Esophagus muscularis mucosa (tissue), 4 donors: ENCODE measurements around the gene LAD1. TPM values are rescaled to one million over a fixed set of nuclear protein-coding genes. Genes with fewer than 3 reads are reported as not detected.
A peak's percentile ranks its signal among the peaks of the same experiment; 100 is the strongest.

ENCODE experiments used
- DNase-seq: peaks from one replicate; pipeline ENCODE4 v3.0.0-alpha.2; 2017; ENCODE audit errors: extremely low spot score
- H3K27ac ChIP-seq, 4 donors: fragments of 200-600 bp; sonication (generic); replicated peaks in 1 of 4; 1 replicate in 3 of 4; 2 replicates in 1 of 4; pipeline ENCODE4 v1.5.1; 2016 to 2019; ENCODE audit warnings: mild to moderate bottlenecking in 1 of 4
- H3K27me3 ChIP-seq, 4 donors: fragments of 200-600 bp; sonication (generic); one replicate each; pipeline versions ENCODE4 v1.5.1 to v1.6.0; 2016 to 2019
- H3K36me3 ChIP-seq, 4 donors: fragments of 200-600 bp; sonication (generic); one replicate each; pipeline ENCODE4 v1.5.1; 2016 to 2019
- H3K4me1 ChIP-seq, 4 donors: fragments of 200-600 bp; sonication (generic); one replicate each; pipeline ENCODE4 v1.5.1; 2016 to 2019
- H3K4me3 ChIP-seq, 4 donors: fragments of 200-600 bp; sonication (generic); 1 replicate in 2 of 4; 2 replicates in 2 of 4; pipeline ENCODE4 v1.5.1; 2016 to 2019; ENCODE audit warnings: mild to moderate bottlenecking in 4 of 4, moderate library complexity in 1 of 4
- H3K9me3 ChIP-seq, 4 donors: fragments of 200-600 bp; sonication (generic); 1 replicate in 3 of 4; 2 replicates in 1 of 4; pipeline ENCODE4 v1.5.1; 2016 to 2019
- CTCF ChIP-seq, 3 experiments: fragments of 200-600 bp in 2 of 3; fragments of 450-650 bp in 1 of 3; sonication (generic) in 2 of 3; IDR thresholded peaks; one replicate each; pipeline ENCODE4 v1.5.1; 2017 to 2019; ENCODE audit warnings: antibody characterized with exemption in 3 of 3, mild to moderate bottlenecking in 2 of 3, moderate library complexity in 1 of 3
- EP300 ChIP-seq: sonication (generic); formaldehyde crosslinking; IDR thresholded peaks from one replicate; pipeline ENCODE4 v1.6.1; 2017; ENCODE audit warnings: antibody characterized with exemption
- POLR2A ChIP-seq: fragments of 450-650 bp; IDR thresholded peaks from one replicate; pipeline ENCODE4 v1.6.1; 2017; ENCODE audit warnings: antibody characterized with exemption, moderate library complexity, mild to moderate bottlenecking, low read depth
- POLR2AphosphoS5 ChIP-seq, 2 donors: sonication (generic); formaldehyde crosslinking; IDR thresholded peaks; one replicate each; pipeline ENCODE4 v1.6.1; 2017; ENCODE audit warnings: antibody characterized with exemption in 2 of 2
- WGBS: methylation state at CpG from one replicate; pipeline ENCODE4 v1.1.5; 2018; 5-methylcytosine and 5-hydroxymethylcytosine counted together
- intact Hi-C: fragments of 100-400 bp; cut with DNase I; formaldehyde crosslinking; loops from one replicate; pipeline ENCODE4 v1.15.1; 2023
- total RNA-seq, 4 donors: library from RNA; depleted of rRNA; stranded (reverse); fragments of >200 nt; gene quantifications; one replicate each; pipeline versions ENCODE4 v1.1.0 to v1.2.1, GENCODE V29; 2016

The LAD1 gene, protein sequence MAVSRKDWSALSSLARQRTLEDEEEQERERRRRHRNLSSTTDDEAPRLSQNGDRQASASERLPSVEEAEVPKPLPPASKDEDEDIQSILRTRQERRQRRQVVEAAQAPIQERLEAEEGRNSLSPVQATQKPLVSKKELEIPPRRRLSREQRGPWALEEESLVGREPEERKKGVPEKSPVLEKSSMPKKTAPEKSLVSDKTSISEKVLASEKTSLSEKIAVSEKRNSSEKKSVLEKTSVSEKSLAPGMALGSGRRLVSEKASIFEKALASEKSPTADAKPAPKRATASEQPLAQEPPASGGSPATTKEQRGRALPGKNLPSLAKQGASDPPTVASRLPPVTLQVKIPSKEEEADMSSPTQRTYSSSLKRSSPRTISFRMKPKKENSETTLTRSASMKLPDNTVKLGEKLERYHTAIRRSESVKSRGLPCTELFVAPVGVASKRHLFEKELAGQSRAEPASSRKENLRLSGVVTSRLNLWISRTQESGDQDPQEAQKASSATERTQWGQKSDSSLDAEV
- under 1 TPM in 1 of 4 donors, not detected in 3; 0.17 TPM for total RNA-seq

DNA sequence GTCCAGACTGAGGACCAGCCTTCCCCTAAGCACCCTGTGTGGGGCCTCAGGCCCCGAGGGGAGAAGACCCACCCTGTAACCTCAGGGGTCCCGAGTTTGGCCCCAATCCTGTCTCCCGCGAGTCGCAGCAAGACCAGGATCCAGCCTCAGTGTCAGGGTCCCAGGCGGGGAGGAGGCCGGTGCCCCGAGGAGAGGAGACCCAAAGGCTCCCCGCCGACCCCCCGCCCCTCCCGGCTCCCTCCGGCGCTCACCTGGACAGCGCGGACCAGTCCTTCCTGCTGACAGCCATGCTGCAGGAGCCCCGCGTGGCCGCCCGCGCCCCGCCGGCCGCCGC, at the start of gene LAD1:
Gene LAD1 (minus strand): TSS at position 307 of the 334 bp plus-strand sequence. CDS start 18 bp downstream, at position 289.
- H3K27me3 ChIP-seq = peaks cover 0 to 52% (median 20%) of the 10 kb centered on the region in 4 donors
- no peak for DNase-seq
- H3K4me1 ChIP-seq = peaks cover 4 to 11% (median 9%) of the 10 kb centered on the region in 4 donors
- TF ChIP-seq EP300 = no peak
- no peak for TF ChIP-seq POLR2AphosphoS5 (IDR thresholded peaks at IDR 0.05)
- no peak for TF ChIP-seq POLR2A
- no peak for TF ChIP-seq CTCF (IDR thresholded peaks at IDR 0.05)
- H3K4me3 ChIP-seq = peak within 1 kb of the TSS; percentile 34 to 43 (median 34)
- H3K9me3 ChIP-seq = no peaks in the 10 kb centered on the region
- 25% methylated on average over 8 of the region's 25 CpGs for WGBS
- no peak within 1 kb of the TSS for H3K27ac ChIP-seq
- intact Hi-C loops = no loop called here
- H3K36me3 ChIP-seq = no peaks in the 10 kb centered on the region

- TF ChIP-seq CTCF (IDR thresholded peaks at IDR 0.05) (peak; percentile 87 to 91 (median 88)), POLR2A (no peak), EP300 (no peak), POLR2AphosphoS5 (IDR thresholded peaks at IDR 0.05) (peak; percentile 49 to 56)
- intact Hi-C loops = loop anchor here (1.0 kb wide), 2 partner anchors 33 to 65 kb away; no protein-coding TSS in a partner anchor
- Histone ChIP-seq H3K36me3 (no peaks in the 10 kb centered on the region), H3K4me1 (peaks cover 32 to 41% (median 39%) of the 10 kb centered on the region in 4 donors), H3K27ac (peak overlapping the region; percentile 41 to 68 (median 53)), H3K4me3 (no peak overlapping the region), H3K27me3 (no peaks in the 10 kb centered on the region), H3K9me3 (no peaks in the 10 kb centered on the region)
- WGBS = 31% methylated on average over 20 of the region's 20 CpGs
- no peak for DNase-seq
Measured at GRCh38 chr1:201447903-201448871, 49.1 kb upstream of the LAD1 start.

- no peak overlapping the region for H3K4me3 ChIP-seq
- H3K27me3 ChIP-seq = no peaks in the 10 kb centered on the region
- H3K27ac ChIP-seq = no peak overlapping the region
- no peak for DNase-seq
- no peaks in the 10 kb centered on the region for H3K36me3 ChIP-seq
- H3K9me3 ChIP-seq = no peaks in the 10 kb centered on the region
- no peak for TF ChIP-seq EP300
- TF ChIP-seq POLR2A = no peak
- TF ChIP-seq CTCF (IDR thresholded peaks at IDR 0.05) = no peak
- TF ChIP-seq POLR2AphosphoS5 (IDR thresholded peaks at IDR 0.05) = no peak
- WGBS = 87% methylated on average over 6 of the region's 6 CpGs
- peaks cover 23 to 28% (median 25%) of the 10 kb centered on the region in 4 donors for H3K4me1 ChIP-seq
- intact Hi-C loops = no loop called here
Measured at GRCh38 chr1:201445310-201445709, 46.2 kb upstream of the LAD1 start.

DNA sequence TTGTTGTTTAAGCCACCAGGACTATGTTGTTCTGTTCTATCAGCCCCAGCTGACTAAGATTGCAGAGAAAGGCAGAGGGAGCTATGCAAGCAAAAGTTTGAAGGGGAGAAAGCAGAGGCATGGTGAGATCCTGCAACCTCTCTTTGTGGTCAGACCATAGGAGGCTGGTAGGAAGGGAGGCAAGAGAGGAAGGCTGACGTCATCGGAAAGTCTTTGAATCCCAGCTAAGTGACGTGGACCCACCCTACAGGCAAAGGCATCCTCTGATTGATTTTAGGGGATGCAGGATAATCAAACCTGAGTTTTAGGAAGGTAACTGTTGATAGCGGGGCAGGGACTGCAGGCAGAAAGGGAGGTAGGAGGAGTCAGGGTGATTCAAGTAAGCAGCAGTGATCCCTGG, 45.7 kb upstream of the LAD1 start:
- intact Hi-C loops = no loop called here
- no peak for DNase-seq
- H3K27ac ChIP-seq = no peak overlapping the region

More for the DNA sequence above, 45.7 kb upstream of the LAD1 start:
- Histone ChIP-seq H3K4me3 (no peak overlapping the region), H3K27me3 (no peaks in the 10 kb centered on the region), H3K4me1 (peaks cover 18 to 23% (median 19%) of the 10 kb centered on the region in 4 donors), H3K9me3 (no peaks in the 10 kb centered on the region), H3K36me3 (no peaks in the 10 kb centered on the region)
- 83% methylated on average over 4 of the region's 4 CpGs for WGBS
- no peak for TF ChIP-seq CTCF (IDR thresholded peaks at IDR 0.05)
- no peak for TF ChIP-seq POLR2AphosphoS5 (IDR thresholded peaks at IDR 0.05)
- no peak for TF ChIP-seq POLR2A
- TF ChIP-seq EP300 = no peak
